ENCODE data around the gene SLC8A3.

Gene SLC8A3

GRCh38 chr14:70057519-70058136, 131.1 kb downstream of the SLC8A3 start:
- DNase-seq, result no peak

GRCh38 chr14:70052990-70053389, 135.8 kb downstream of the SLC8A3 start:
- DNase-seq, result no peak

- DNase-seq, result no peak
These were observed 138.6 kb downstream of the SLC8A3 start for GRCh38 chr14:70050136-70050535.

- no peak for DNase-seq
These were observed 139.1 kb downstream of the SLC8A3 start for GRCh38 chr14:70049605-70050004.

GRCh38 chr14:70048313-70048654, 140.5 kb downstream of the SLC8A3 start:
- no peak for DNase-seq

GRCh38 chr14:70047598-70048312, 141.0 kb downstream of the SLC8A3 start:
- no peak for DNase-seq

GRCh38 chr14:70045844-70046535, 142.8 kb downstream of the SLC8A3 start:
- DNase-seq, result peak; percentile 42

- no peak for DNase-seq
These were observed 143.4 kb downstream of the SLC8A3 start for GRCh38 chr14:70045310-70045709.

- no peak for DNase-seq
These were observed 145.8 kb downstream of the SLC8A3 start for GRCh38 chr14:70043001-70043400.

GRCh38 chr14:70036665-70037064, 152.1 kb downstream of the SLC8A3 start:
- DNase-seq, result no peak

- no peak for DNase-seq
These were observed 154.5 kb downstream of the SLC8A3 start for GRCh38 chr14:70034257-70034656.

GRCh38 chr14:70033561-70033960, 155.2 kb downstream of the SLC8A3 start:
- DNase-seq, result no peak

- DNase-seq, result no peak
These were observed 155.6 kb downstream of the SLC8A3 start for GRCh38 chr14:70033116-70033515.

- DNase-seq, result no peak
These were observed 156.3 kb downstream of the SLC8A3 start for GRCh38 chr14:70032447-70032846.

- DNase-seq, result no peak
These were observed 156.7 kb downstream of the SLC8A3 start for GRCh38 chr14:70032016-70032415.

- DNase-seq, result no peak
These were observed 159.2 kb downstream of the SLC8A3 start for GRCh38 chr14:70029296-70030132.

GRCh38 chr14:70027785-70028428, 160.8 kb downstream of the SLC8A3 start:
- DNase-seq, result no peak

GRCh38 chr14:70023871-70024270, 164.9 kb downstream of the SLC8A3 start:
- no peak for DNase-seq

- no peak for DNase-seq
These were observed 165.8 kb downstream of the SLC8A3 start for GRCh38 chr14:70022771-70023445.

- DNase-seq, result no peak
These were observed 167.1 kb downstream of the SLC8A3 start for GRCh38 chr14:70021548-70022220.

- DNase-seq, result no peak
These were observed 168.2 kb downstream of the SLC8A3 start for GRCh38 chr14:70020352-70021170.

All from NCI-H446 treated with DMSO at 0.1 percent for 48 hours (cell line).